HepG2 (cell line): ENCODE results near the gene PACS2. TPM values are rescaled to one million over a fixed set of nuclear protein-coding genes. Genes with fewer than 3 reads are reported as not detected.

ENCODE experiments used
- ATF7 ChIP-seq, 2 experiments: fragments of 450-650 bp in 1 of 2; sonication (generic) in 1 of 2; formaldehyde crosslinking in 1 of 2; IDR thresholded peaks; 2 replicates each; pipeline versions ENCODE4 v1.4.0 to v1.6.1; 2016 to 2020; ENCODE audit warnings: antibody characterized with exemption in 1 of 2, mild to moderate bottlenecking in 1 of 2, missing genetic modification reagents in 1 of 2
- CCAR2 ChIP-seq: fragments of 200-400 bp; formaldehyde crosslinking; optimal IDR thresholded peaks from 2 replicates; pipeline ENCODE3; 2018; ENCODE audit warnings: low read depth, mild to moderate bottlenecking, low read length, moderate library complexity
- HCFC1 ChIP-seq: fragments of 150-350 bp; IDR thresholded peaks from 2 replicates; pipeline ENCODE4 v1.6.1; 2014; ENCODE audit warnings: low read depth, low read length
- HDAC2 ChIP-seq: sonication (generic); formaldehyde crosslinking; IDR thresholded peaks from 2 replicates; pipeline ENCODE4 v1.4.0; 2020; ENCODE audit warnings: missing genetic modification reagents
- KLF6 ChIP-seq: IDR thresholded peaks from 2 replicates; pipeline ENCODE4 v1.8.0; 2016; ENCODE audit warnings: missing biosample characterization, missing genetic modification reagents
- MTA1 ChIP-seq: sonication (generic); formaldehyde crosslinking; IDR thresholded peaks from 2 replicates; pipeline ENCODE4 v1.4.0; 2020; ENCODE audit warnings: missing genetic modification reagents, mild to moderate bottlenecking, borderline replicate concordance
- ZFP37 ChIP-seq: sonication (generic); formaldehyde crosslinking; IDR thresholded peaks from 2 replicates; pipeline ENCODE4 v1.4.0; 2020; ENCODE audit warnings: missing genetic modification reagents, borderline replicate concordance
- ZNF224 ChIP-seq: sonication (generic); formaldehyde crosslinking; IDR thresholded peaks from 2 replicates; pipeline ENCODE4 v1.5.0; 2020; ENCODE audit warnings: mild to moderate bottlenecking, missing genetic modification reagents
- ZNF616 ChIP-seq: sonication (generic); formaldehyde crosslinking; IDR thresholded peaks from 2 replicates; pipeline ENCODE4 v1.5.0; 2020; ENCODE audit warnings: low read depth, mild to moderate bottlenecking, missing genetic modification reagents
- ZNF761 ChIP-seq: sonication (generic); formaldehyde crosslinking; conservative IDR thresholded peaks from 2 replicates; pipeline ENCODE4 v1.4.0; 2020; ENCODE audit warnings: mild to moderate bottlenecking, missing genetic modification reagents
- ZNF883 ChIP-seq: sonication (generic); formaldehyde crosslinking; IDR thresholded peaks from 2 replicates; pipeline ENCODE4 v1.5.1; 2020; ENCODE audit warnings: mild to moderate bottlenecking, missing genetic modification reagents; ENCODE audit errors: not compliant biosample characterization
- polyA plus RNA-seq, 8 experiments: library from polyadenylated mRNA; depleted of rRNA in 3 of 8; stranded (reverse) in 7 of 8; unstranded in 1 of 8; fragments of >200 nt; fragmentation: Illumina TruSeq in 4 of 8; extraction: Trizol in 4 of 8; gene quantifications; 2 replicates each; pipeline versions ENCODE4 v1.2.1 to v1.2.3, GENCODE V29; 2011 to 2016; ENCODE audit warnings: low read depth in 4 of 8, missing spikeins in 1 of 8, mixed read lengths in 1 of 8; ENCODE audit not compliant: insufficient read depth in 1 of 8
- total RNA-seq, 5 experiments: library from RNA; depleted of rRNA; stranded (reverse); fragments of >200 nt; fragmentation: Illumina TruSeq; extraction: Trizol; gene quantifications; 2 replicates each; pipeline ENCODE4 v1.2.3, GENCODE V29; 2016; ENCODE audit warnings: low read depth in 1 of 5
- TF ChIP-seq, protein P1 (sequence below): sonication (generic); formaldehyde crosslinking; IDR thresholded peaks from 2 replicates; pipeline ENCODE4 v1.8.1; 2022; ENCODE audit warnings: low read depth, mild to moderate bottlenecking, missing genetic modification reagents
- TF ChIP-seq, protein P2 (sequence below): sonication (generic); formaldehyde crosslinking; IDR thresholded peaks from 2 replicates; pipeline ENCODE4 v1.4.0; 2020; ENCODE audit warnings: missing genetic modification reagents, borderline replicate concordance
- TF ChIP-seq, protein P3 (sequence below): sonication (generic); formaldehyde crosslinking; IDR thresholded peaks from 2 replicates; pipeline ENCODE4 v1.5.0; 2020; ENCODE audit warnings: missing genetic modification reagents
- TF ChIP-seq, protein P4 (sequence below): sonication (generic); formaldehyde crosslinking; IDR thresholded peaks from 2 replicates; pipeline ENCODE4 v1.4.0; 2020; ENCODE audit warnings: missing genetic modification reagents
- TF ChIP-seq, protein P5 (sequence below): sonication (generic); IDR thresholded peaks from 2 replicates; pipeline ENCODE4 v1.6.1; 2016; ENCODE audit warnings: low read depth, borderline replicate concordance
- TF ChIP-seq, protein P6 (sequence below): sonication (generic); formaldehyde crosslinking; IDR thresholded peaks from 2 replicates; pipeline ENCODE4 v1.5.1; 2020; ENCODE audit warnings: missing genetic modification reagents, mild to moderate bottlenecking, borderline replicate concordance

Gene PACS2
- total and polyA plus RNA-seq, 2 of the 13 experiments (the other 11 are each of a cell fraction or from before 2014, with no cell fraction given), result 23.6 to 27.6 TPM

DNA sequence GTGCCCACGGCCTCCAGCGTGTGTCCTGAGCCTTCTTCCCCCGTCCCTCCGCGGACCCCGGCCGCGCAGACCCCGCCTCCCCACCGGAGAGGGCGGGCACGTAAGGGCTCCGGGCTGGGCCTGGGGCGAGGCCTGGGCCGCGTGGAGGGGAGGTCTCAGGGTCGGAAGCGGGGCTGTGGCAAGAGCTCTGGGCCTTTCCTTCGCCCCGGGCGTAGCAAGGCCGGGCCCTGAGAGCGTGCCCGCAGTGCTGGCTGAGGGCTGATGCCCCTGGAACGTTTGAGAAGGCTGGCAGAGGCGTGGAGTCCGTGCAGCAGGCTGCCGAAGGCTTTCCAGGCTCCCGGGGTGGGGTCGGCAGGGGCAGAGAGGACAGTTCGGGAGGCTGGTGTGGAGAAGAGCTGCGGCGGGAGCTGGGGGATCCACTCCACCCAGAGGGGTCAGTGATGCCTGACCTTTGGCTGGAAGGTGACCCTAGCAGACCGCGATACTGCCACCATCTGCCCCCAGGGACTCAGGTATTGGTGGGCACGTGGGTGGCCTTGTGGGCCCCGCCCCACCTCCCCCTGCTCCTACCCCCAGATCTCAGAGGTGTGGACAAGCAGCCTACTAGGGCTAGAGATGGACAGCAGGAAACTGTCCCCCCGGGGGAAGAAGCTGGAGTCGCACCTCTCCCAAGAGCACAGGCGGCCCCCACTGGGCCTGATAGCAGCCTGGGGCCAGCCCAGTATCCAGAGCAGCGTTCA is 84.3 kb downstream of the PACS2 start (continued):
- TF ChIP-seq, protein P1, sequence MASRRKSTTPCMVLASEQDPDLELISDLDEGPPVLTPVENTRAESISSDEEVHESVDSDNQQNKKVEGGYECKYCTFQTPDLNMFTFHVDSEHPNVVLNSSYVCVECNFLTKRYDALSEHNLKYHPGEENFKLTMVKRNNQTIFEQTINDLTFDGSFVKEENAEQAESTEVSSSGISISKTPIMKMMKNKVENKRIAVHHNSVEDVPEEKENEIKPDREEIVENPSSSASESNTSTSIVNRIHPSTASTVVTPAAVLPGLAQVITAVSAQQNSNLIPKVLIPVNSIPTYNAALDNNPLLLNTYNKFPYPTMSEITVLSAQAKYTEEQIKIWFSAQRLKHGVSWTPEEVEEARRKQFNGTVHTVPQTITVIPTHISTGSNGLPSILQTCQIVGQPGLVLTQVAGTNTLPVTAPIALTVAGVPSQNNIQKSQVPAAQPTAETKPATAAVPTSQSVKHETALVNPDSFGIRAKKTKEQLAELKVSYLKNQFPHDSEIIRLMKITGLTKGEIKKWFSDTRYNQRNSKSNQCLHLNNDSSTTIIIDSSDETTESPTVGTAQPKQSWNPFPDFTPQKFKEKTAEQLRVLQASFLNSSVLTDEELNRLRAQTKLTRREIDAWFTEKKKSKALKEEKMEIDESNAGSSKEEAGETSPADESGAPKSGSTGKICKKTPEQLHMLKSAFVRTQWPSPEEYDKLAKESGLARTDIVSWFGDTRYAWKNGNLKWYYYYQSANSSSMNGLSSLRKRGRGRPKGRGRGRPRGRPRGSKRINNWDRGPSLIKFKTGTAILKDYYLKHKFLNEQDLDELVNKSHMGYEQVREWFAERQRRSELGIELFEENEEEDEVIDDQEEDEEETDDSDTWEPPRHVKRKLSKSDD (CRISPR knock-in tag), result no peak; the same call in 1 of the 2 replicates
- TF ChIP-seq ATF7 (IDR thresholded peaks at IDR 0.05) (no peak), ATF7 (CRISPR knock-in tag; IDR thresholded peaks at IDR 0.05) (0 out of 2 replicates have a peak, but pooled peaks have one; percentile 24), HCFC1 (no peak), KLF6 (CRISPR knock-in tag) (0 out of 2 replicates have a peak, but pooled peaks have one; percentile 20), ZNF761 (peak; percentile 97), MTA1 (CRISPR knock-in tag) (0 out of 2 replicates have a peak, but pooled peaks have one; percentile 21), HDAC2 (CRISPR knock-in tag) (no peak), ZNF224 (CRISPR knock-in tag) (no peak), ZNF883 (CRISPR knock-in tag) (peak; percentile 97), ZNF616 (CRISPR knock-in tag) (peak; percentile 77), CCAR2 (no peak), ZFP37 (CRISPR knock-in tag) (no peak)
- TF ChIP-seq, protein P2, sequence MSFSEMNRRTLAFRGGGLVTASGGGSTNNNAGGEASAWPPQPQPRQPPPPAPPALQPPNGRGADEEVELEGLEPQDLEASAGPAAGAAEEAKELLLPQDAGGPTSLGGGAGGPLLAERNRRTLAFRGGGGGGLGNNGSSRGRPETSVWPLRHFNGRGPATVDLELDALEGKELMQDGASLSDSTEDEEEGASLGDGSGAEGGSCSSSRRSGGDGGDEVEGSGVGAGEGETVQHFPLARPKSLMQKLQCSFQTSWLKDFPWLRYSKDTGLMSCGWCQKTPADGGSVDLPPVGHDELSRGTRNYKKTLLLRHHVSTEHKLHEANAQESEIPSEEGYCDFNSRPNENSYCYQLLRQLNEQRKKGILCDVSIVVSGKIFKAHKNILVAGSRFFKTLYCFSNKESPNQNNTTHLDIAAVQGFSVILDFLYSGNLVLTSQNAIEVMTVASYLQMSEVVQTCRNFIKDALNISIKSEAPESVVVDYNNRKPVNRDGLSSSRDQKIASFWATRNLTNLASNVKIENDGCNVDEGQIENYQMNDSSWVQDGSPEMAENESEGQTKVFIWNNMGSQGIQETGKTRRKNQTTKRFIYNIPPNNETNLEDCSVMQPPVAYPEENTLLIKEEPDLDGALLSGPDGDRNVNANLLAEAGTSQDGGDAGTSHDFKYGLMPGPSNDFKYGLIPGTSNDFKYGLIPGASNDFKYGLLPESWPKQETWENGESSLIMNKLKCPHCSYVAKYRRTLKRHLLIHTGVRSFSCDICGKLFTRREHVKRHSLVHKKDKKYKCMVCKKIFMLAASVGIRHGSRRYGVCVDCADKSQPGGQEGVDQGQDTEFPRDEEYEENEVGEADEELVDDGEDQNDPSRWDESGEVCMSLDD, result no peak
- TF ChIP-seq, protein P3, sequence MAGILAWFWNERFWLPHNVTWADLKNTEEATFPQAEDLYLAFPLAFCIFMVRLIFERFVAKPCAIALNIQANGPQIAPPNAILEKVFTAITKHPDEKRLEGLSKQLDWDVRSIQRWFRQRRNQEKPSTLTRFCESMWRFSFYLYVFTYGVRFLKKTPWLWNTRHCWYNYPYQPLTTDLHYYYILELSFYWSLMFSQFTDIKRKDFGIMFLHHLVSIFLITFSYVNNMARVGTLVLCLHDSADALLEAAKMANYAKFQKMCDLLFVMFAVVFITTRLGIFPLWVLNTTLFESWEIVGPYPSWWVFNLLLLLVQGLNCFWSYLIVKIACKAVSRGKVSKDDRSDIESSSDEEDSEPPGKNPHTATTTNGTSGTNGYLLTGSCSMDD, result peak; percentile 37; the same call in 1 of the 2 replicates
- TF ChIP-seq, protein P4, sequence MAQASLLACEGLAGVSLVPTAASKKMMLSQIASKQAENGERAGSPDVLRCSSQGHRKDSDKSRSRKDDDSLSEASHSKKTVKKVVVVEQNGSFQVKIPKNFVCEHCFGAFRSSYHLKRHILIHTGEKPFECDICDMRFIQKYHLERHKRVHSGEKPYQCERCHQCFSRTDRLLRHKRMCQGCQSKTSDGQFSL, result peak; percentile 37; the same call in 1 of the 2 replicates
- TF ChIP-seq, protein P5, sequence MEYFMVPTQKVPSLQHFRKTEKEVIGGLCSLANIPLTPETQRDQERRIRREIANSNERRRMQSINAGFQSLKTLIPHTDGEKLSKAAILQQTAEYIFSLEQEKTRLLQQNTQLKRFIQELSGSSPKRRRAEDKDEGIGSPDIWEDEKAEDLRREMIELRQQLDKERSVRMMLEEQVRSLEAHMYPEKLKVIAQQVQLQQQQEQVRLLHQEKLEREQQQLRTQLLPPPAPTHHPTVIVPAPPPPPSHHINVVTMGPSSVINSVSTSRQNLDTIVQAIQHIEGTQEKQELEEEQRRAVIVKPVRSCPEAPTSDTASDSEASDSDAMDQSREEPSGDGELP, result no peak
- TF ChIP-seq, protein P6, sequence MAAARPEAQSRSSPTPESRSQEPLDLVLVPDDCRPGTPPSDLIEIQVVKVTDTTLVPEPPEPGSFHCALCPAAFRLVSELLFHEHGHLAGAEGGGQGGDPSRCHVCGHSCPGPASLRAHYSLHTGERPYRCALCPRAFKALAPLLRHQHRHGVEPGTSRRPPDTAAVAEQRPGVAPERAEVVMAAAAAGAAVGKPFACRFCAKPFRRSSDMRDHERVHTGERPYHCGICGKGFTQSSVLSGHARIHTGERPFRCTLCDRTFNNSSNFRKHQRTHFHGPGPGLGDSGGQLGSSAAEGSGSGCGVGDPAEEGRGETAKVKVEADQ (CRISPR knock-in tag), result peak; percentile 78; the same call in 1 of the 2 replicates
